Ovary (tissue), 9 donors: ENCODE data around the gene TBC1D1. TPM values are rescaled to one million over a fixed set of nuclear protein-coding genes. Genes with fewer than 3 reads are reported as not detected.

Experiments
- DNase-seq, 5 donors: peaks; one replicate each; pipeline ENCODE4 v3.0.0-alpha.2; 2019 to 2020
- H3K27ac ChIP-seq, 2 donors: fragments of 200-600 bp; one replicate each; pipeline versions ENCODE4 v1.5.1 to v1.8.0; 2019 to 2022
- H3K27me3 ChIP-seq: fragments of 200-600 bp; one replicate; pipeline ENCODE4 v1.8.0; 2022
- H3K36me3 ChIP-seq: fragments of 200-600 bp; sonication (generic); one replicate; pipeline ENCODE4 v1.5.1; 2019
- H3K4me1 ChIP-seq: one replicate; pipeline ENCODE4 v1.8.1; 2013; ENCODE audit warnings: mild to moderate bottlenecking, moderate library complexity; ENCODE audit not compliant: insufficient read depth
- H3K4me3 ChIP-seq: fragments of 200-600 bp; sonication (generic); one replicate; pipeline ENCODE4 v1.5.1; 2017
- H3K9me3 ChIP-seq, 2 donors: fragments of 200-600 bp in 1 of 2; sonication (generic) in 1 of 2; one replicate each; pipeline versions ENCODE4 v1.5.1 to v1.8.1; 2013 to 2019; ENCODE audit warnings: mild to moderate bottlenecking in 1 of 2, moderate library complexity in 1 of 2
- CTCF ChIP-seq, 3 donors: fragments of 450-650 bp in 2 of 3; fragments of 200-600 bp in 1 of 3; IDR thresholded peaks; one replicate each; pipeline versions ENCODE4 v1.5.1 to v1.8.0; 2016 to 2022; ENCODE audit warnings: antibody characterized with exemption in 3 of 3, mild to moderate bottlenecking in 1 of 3
- EP300 ChIP-seq: sonication (generic); formaldehyde crosslinking; IDR thresholded peaks from one replicate; pipeline ENCODE4 v1.6.1; 2017; ENCODE audit warnings: antibody characterized with exemption
- POLR2A ChIP-seq: fragments of 450-650 bp; IDR thresholded peaks from one replicate; pipeline ENCODE4 v1.6.1; 2017; ENCODE audit warnings: antibody characterized with exemption, mild to moderate bottlenecking, moderate library complexity
- WGBS, 3 donors: extraction: QIAGEN DNeasy Blood & Tissue Kit in 1 of 3; methylation state at CpG; one replicate each; pipeline versions ENCODE4 v1.1.5 to v1.1.7; 2013 to 2017; 5-methylcytosine and 5-hydroxymethylcytosine counted together
- intact Hi-C, 4 donors: fragments of 100-400 bp; cut with DNase I; formaldehyde crosslinking; loops; one replicate each; pipeline versions ENCODE4 v1.11.0 to v1.15.1; 2022 to 2023
- polyA plus RNA-seq, 2 donors: library from polyadenylated mRNA; stranded (reverse); fragments of 200-250 nt in 1 of 2; fragments of 350-450 nt in 1 of 2; fragmentation: Illumina TruSeq in 1 of 2; extraction: RNeasy Lipid Tissue Mini Kit (QIAGEN cat#74804) in 1 of 2; gene quantifications; one replicate each; pipeline ENCODE4 v1.2.3, GENCODE V29; 2013 to 2014
- total RNA-seq, 7 donors: library from RNA; depleted of rRNA in 2 of 7; stranded (reverse); fragments of >200 nt in 2 of 7; fragmentation: NEBNext Ultra II Directional in 3 of 7; extraction: Animal tissue kit (Norgen Biotek cat#: 25700) in 3 of 7; gene quantifications; one replicate each; pipeline versions ENCODE4 v1.1.0 to v1.2.4, GENCODE V29; 2016 to 2023
- donor health status: DM: no; HTN: no; CAD: no; lungs with moderate emphysema.
- donor health status: DM: no; HTN: no; CAD: no.
- donor health status: Bipolar disorder and iron deficiency.
- donor health status: DM: yes; HTN: yes; CAD: no.
- donor health status: DM: no; HTN: no; CAD: no.
- donor health status: DM: yes; HTN: yes; CAD: no.

TBC1D1 gene
- total and polyA plus RNA-seq, 9 donors: 39.5 to 104 (median 63.9) TPM

- Histone ChIP-seq H3K27ac (no peak overlapping the region), H3K27me3 (no peaks in the 10 kb centered on the region), H3K9me3 (no peaks in the 10 kb centered on the region), H3K4me1 (peaks cover 2% of the 10 kb centered on the region), H3K4me3 (no peak overlapping the region), H3K36me3 (no peaks in the 10 kb centered on the region)
- 80 to 95% (median 93%) methylated on average over 8 of the region's 8 CpGs for whole genome bisulfite sequencing, 3 donors
- DNase-seq: no peak
- TF ChIP-seq CTCF (IDR thresholded peaks at IDR 0.05) (no peak), EP300 (no peak), POLR2A (no peak)
- intact Hi-C loops: no loop called here
These were observed 251.1 kb downstream of the TBC1D1 start for GRCh38 chr4:38141808-38142500.

- no peak for TF ChIP-seq POLR2A
- no peak for TF ChIP-seq EP300
- no peak for TF ChIP-seq CTCF (IDR thresholded peaks at IDR 0.05)
- intact Hi-C loops: no loop called here
- Histone ChIP-seq H3K4me3 (no peak overlapping the region), H3K27me3 (no peaks in the 10 kb centered on the region), H3K27ac (no peak overlapping the region), H3K9me3 (no peaks in the 10 kb centered on the region), H3K4me1 (peaks cover 2% of the 10 kb centered on the region), H3K36me3 (no peaks in the 10 kb centered on the region)
- 56 to 97% (median 81%) methylated on average over 1 of the region's 1 CpG for WGBS, 3 donors
- DNase-seq: no peak
These were observed 253.1 kb downstream of the TBC1D1 start for GRCh38 chr4:38144031-38144430.

GRCh38 chr4:38145033-38145678, 254.3 kb downstream of the TBC1D1 start:
- Histone ChIP-seq H3K27ac (no peak overlapping the region), H3K27me3 (no peaks in the 10 kb centered on the region), H3K4me1 (peaks cover 2% of the 10 kb centered on the region), H3K9me3 (no peaks in the 10 kb centered on the region), H3K4me3 (no peak overlapping the region), H3K36me3 (no peaks in the 10 kb centered on the region)
- intact Hi-C loops: no loop called here
- DNase-seq: no peak
- TF ChIP-seq CTCF (IDR thresholded peaks at IDR 0.05) (no peak), EP300 (no peak), POLR2A (no peak)
- WGBS, 3 donors: 76 to 85% (median 76%) methylated on average over 4 of the region's 4 CpGs

- 19 to 21% (median 20%) methylated on average over 4 of the region's 4 CpGs for WGBS, 3 donors
- H3K27ac ChIP-seq: no peak overlapping the region
- H3K4me1 ChIP-seq: peaks cover 2% of the 10 kb centered on the region
- no peak for DNase-seq
- no peaks in the 10 kb centered on the region for H3K9me3 ChIP-seq
- no peak overlapping the region for H3K4me3 ChIP-seq
- TF ChIP-seq EP300 (no peak), POLR2A (no peak), CTCF (IDR thresholded peaks at IDR 0.05) (no peak)
- intact Hi-C loops: no loop called here
- H3K27me3 ChIP-seq: no peaks in the 10 kb centered on the region
- no peaks in the 10 kb centered on the region for H3K36me3 ChIP-seq
These were observed 254.9 kb downstream of the TBC1D1 start for GRCh38 chr4:38145741-38146140.
